Amniotic epithelial cell (primary cell): Measurements from ENCODE around the gene ELMO1.
"Not testable (repeated sequence)": the region's sequence is repeated elsewhere in the genome, so short reads cannot be mapped to it uniquely, and the experiment has no call there.

Source experiments
- DNase-seq: peaks from one replicate; pipeline ENCODE4 v3.0.0-alpha.2; 2010; ENCODE audit warnings: low read depth

ELMO1 gene

GRCh38 chr7:37011151-37011890 lies 437.3 kb downstream of the ELMO1 start:
- no peak for DNase-seq

GRCh38 chr7:37009125-37009675 lies 439.5 kb downstream of the ELMO1 start:
- no peak for DNase-seq

GRCh38 chr7:37007691-37008090 lies 441.0 kb downstream of the ELMO1 start:
- no peak for DNase-seq

GRCh38 chr7:37007268-37007667 lies 441.4 kb downstream of the ELMO1 start:
- no peak for DNase-seq

- no peak for DNase-seq
Observed at GRCh38 chr7:37006764-37007163, 441.9 kb downstream of the ELMO1 start.

- DNase-seq = no peak
Observed at GRCh38 chr7:37000511-37000910, 448.2 kb downstream of the ELMO1 start.

- DNase-seq = no peak
Observed at GRCh38 chr7:36999626-37000485, 448.8 kb downstream of the ELMO1 start.

GRCh38 chr7:36995776-36996175 lies 452.9 kb downstream of the ELMO1 start:
- DNase-seq = no peak

- no peak for DNase-seq
Observed at GRCh38 chr7:36994456-36995112, 454.1 kb downstream of the ELMO1 start.

- DNase-seq = peak; percentile 20
Observed at GRCh38 chr7:36986948-36987724, 461.5 kb downstream of the ELMO1 start.

GRCh38 chr7:36986511-36986933 lies 462.1 kb downstream of the ELMO1 start:
- no peak for DNase-seq

- no peak for DNase-seq
Observed at GRCh38 chr7:36985866-36986400, 462.7 kb downstream of the ELMO1 start.

GRCh38 chr7:36985316-36985715 lies 463.3 kb downstream of the ELMO1 start:
- DNase-seq = no peak

- DNase-seq = no peak
Observed at GRCh38 chr7:36984710-36985312, 463.9 kb downstream of the ELMO1 start.

- DNase-seq = no peak
Observed at GRCh38 chr7:36984041-36984521, 464.6 kb downstream of the ELMO1 start.

GRCh38 chr7:36982766-36983165 lies 465.9 kb downstream of the ELMO1 start:
- DNase-seq = no peak

GRCh38 chr7:36979810-36980248 lies 468.8 kb downstream of the ELMO1 start:
- DNase-seq = peak; percentile 79

GRCh38 chr7:36978461-36978860 lies 470.2 kb downstream of the ELMO1 start:
- no peak for DNase-seq

GRCh38 chr7:36977878-36978277 lies 470.8 kb downstream of the ELMO1 start:
- DNase-seq = no peak

GRCh38 chr7:36973534-36973933 lies 475.1 kb downstream of the ELMO1 start:
- DNase-seq = not testable (repeated sequence)

GRCh38 chr7:36972140-36972518 lies 476.5 kb downstream of the ELMO1 start:
- DNase-seq = peak; percentile 8
